Prostate gland (tissue), 2 donors: Measurements from ENCODE around the gene PPP1R36.

ENCODE experiments used
- POLR2AphosphoS5 ChIP-seq: sonication (generic); formaldehyde crosslinking; IDR thresholded peaks from one replicate; pipeline ENCODE4 v1.6.1; 2017; ENCODE audit warnings: antibody characterized with exemption
- TF ChIP-seq, protein P1 (sequence below), 4 experiments: fragments of 200-600 bp in 2 of 4; fragments of 450-650 bp in 2 of 4; sonication (generic) in 2 of 4; IDR thresholded peaks; 1 replicate in 3 of 4; 2 replicates in 1 of 4; pipeline ENCODE4 v1.5.1; 2016 to 2019; ENCODE audit warnings: antibody characterized with exemption in 4 of 4, mild to moderate bottlenecking in 2 of 4, moderate library complexity in 2 of 4

GRCh38 chr14:64542836-64543201 lies 6.9 kb upstream of the PPP1R36 start:
- TF ChIP-seq, protein P1, sequence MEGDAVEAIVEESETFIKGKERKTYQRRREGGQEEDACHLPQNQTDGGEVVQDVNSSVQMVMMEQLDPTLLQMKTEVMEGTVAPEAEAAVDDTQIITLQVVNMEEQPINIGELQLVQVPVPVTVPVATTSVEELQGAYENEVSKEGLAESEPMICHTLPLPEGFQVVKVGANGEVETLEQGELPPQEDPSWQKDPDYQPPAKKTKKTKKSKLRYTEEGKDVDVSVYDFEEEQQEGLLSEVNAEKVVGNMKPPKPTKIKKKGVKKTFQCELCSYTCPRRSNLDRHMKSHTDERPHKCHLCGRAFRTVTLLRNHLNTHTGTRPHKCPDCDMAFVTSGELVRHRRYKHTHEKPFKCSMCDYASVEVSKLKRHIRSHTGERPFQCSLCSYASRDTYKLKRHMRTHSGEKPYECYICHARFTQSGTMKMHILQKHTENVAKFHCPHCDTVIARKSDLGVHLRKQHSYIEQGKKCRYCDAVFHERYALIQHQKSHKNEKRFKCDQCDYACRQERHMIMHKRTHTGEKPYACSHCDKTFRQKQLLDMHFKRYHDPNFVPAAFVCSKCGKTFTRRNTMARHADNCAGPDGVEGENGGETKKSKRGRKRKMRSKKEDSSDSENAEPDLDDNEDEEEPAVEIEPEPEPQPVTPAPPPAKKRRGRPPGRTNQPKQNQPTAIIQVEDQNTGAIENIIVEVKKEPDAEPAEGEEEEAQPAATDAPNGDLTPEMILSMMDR (IDR thresholded peaks at IDR 0.05): no peak
- no peak for TF ChIP-seq POLR2AphosphoS5
